HFFc6 (cell line): ENCODE results near the gene FRMD4A. TPM values are rescaled to one million over a fixed set of nuclear protein-coding genes. Genes with fewer than 3 reads are reported as not detected.
A peak's percentile ranks its signal among the peaks of the same experiment; 100 is the strongest.

Source experiments
- DNase-seq: peaks from one replicate; pipeline ENCODE4 v3.0.0-alpha.2; 2018
- H3K27ac Mint-ChIP-seq: 2 replicates; pipeline ENCODE4 v1.8.0; 2020; ENCODE audit warnings: mild to moderate bottlenecking, mixed read lengths
- H3K27me3 Mint-ChIP-seq: 2 replicates; pipeline ENCODE4 v1.8.0; 2021; ENCODE audit warnings: mild to moderate bottlenecking, moderate library complexity, mixed read lengths; ENCODE audit not compliant: insufficient read depth
- H3K36me3 Mint-ChIP-seq: 2 replicates; pipeline ENCODE4 v1.8.0; 2021; ENCODE audit warnings: low read depth, mixed read lengths
- H3K4me1 Mint-ChIP-seq: 2 replicates; pipeline ENCODE4 v1.8.0; 2020; ENCODE audit warnings: low read depth, mixed read lengths
- H3K4me3 Mint-ChIP-seq: 2 replicates; pipeline ENCODE4 v1.8.0; 2020; ENCODE audit warnings: mild to moderate bottlenecking, moderate library complexity, mixed read lengths
- H3K9me3 Mint-ChIP-seq: 2 replicates; pipeline ENCODE4 v1.8.0; 2020; ENCODE audit warnings: mild to moderate bottlenecking, mixed read lengths
- total RNA-seq, 6 experiments: library from RNA; stranded (reverse); fragmentation: NEBNext Ultra II Directional; extraction: Animal tissue kit (Norgen Biotek cat#: 25700); gene quantifications; 2 replicates in 1 of 6; 3 replicates in 5 of 6; pipeline ENCODE4 v1.2.3, GENCODE V29; 2021
- TF ChIP-seq, protein P1 (sequence below): fragments of 200-600 bp; sonication (generic); IDR thresholded peaks from 2 replicates; pipeline ENCODE4 v1.5.0; 2021; ENCODE audit warnings: antibody characterized with exemption, mild to moderate bottlenecking

The FRMD4A gene
- total RNA-seq, 6 experiments from 2014 or later, result 76.7 to 117 (median 92.3) TPM

DNA sequence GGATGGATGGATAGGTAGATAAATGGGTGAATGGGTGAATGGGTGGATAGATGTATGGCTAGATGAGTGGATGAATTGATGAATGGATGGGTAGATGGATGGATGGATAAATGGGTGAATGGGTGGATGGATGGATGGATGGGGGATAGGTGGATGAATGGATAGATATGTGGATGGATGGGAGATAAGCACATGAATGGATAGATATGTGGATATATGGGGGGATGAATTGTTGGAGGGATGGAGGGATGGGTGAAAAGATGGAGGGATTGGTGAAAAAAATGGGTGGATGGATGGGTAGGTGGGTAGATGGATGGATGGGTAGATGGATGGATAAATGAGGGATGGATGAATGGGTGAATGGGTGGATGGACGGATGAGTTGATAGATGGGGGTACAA lies 196.4 kb downstream of the FRMD4A start:
- H3K27ac Mint-ChIP-seq, result no peak overlapping the region
- TF ChIP-seq, protein P1, sequence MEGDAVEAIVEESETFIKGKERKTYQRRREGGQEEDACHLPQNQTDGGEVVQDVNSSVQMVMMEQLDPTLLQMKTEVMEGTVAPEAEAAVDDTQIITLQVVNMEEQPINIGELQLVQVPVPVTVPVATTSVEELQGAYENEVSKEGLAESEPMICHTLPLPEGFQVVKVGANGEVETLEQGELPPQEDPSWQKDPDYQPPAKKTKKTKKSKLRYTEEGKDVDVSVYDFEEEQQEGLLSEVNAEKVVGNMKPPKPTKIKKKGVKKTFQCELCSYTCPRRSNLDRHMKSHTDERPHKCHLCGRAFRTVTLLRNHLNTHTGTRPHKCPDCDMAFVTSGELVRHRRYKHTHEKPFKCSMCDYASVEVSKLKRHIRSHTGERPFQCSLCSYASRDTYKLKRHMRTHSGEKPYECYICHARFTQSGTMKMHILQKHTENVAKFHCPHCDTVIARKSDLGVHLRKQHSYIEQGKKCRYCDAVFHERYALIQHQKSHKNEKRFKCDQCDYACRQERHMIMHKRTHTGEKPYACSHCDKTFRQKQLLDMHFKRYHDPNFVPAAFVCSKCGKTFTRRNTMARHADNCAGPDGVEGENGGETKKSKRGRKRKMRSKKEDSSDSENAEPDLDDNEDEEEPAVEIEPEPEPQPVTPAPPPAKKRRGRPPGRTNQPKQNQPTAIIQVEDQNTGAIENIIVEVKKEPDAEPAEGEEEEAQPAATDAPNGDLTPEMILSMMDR, result no peak
- H3K9me3 Mint-ChIP-seq, result no peaks in the 10 kb centered on the region
- H3K36me3 Mint-ChIP-seq, result no peaks in the 10 kb centered on the region
- no peak for DNase-seq
- H3K4me1 Mint-ChIP-seq, result peaks cover 11% of the 10 kb centered on the region; the same call in 1 of the 2 replicates
- peaks cover 38% of the 10 kb centered on the region for H3K27me3 Mint-ChIP-seq
- H3K4me3 Mint-ChIP-seq, result no peak overlapping the region

DNA sequence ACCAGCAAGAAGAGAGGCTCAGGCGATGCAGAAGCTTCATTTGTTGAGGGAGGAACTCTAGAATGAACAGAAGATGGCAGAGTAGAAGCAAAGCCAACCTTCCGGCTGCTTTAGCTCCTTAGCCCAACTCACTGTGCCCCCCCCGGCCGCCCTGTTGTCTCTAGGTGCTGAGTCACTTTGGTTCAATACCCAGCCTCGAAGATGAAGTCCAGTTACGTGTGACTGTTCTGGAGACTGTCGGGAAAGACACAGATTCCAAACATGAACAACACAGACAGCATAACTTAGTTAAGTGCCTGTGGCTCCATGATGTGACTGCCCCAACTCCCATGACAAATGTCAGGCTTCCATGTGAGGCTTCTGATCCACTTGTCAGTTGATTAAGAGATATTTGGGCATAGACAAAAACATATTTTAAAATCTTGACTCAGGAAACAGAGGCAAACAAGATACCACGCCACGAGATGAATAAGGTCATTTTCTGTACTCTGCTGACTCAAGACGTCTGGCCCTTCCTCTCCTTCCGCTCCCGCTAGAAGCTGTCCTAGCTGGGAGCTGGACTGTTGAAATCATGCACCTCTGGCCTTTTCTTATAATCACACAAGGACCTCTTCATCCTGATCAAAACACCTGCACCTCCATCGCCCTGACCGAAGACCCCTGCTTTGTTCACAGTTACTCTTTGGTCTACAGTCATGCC lies 199.3 kb downstream of the FRMD4A start:
- Mint-ChIP-seq H3K4me3 (no peak overlapping the region), H3K27ac (no peak overlapping the region), H3K4me1 (peaks cover 19% of the 10 kb centered on the region), H3K27me3 (peaks cover 32% of the 10 kb centered on the region), H3K36me3 (peaks cover 14% of the 10 kb centered on the region), H3K9me3 (peaks cover 15% of the 10 kb centered on the region)
- TF ChIP-seq, protein P1, result no peak
- DNase-seq, result no peak

DNA sequence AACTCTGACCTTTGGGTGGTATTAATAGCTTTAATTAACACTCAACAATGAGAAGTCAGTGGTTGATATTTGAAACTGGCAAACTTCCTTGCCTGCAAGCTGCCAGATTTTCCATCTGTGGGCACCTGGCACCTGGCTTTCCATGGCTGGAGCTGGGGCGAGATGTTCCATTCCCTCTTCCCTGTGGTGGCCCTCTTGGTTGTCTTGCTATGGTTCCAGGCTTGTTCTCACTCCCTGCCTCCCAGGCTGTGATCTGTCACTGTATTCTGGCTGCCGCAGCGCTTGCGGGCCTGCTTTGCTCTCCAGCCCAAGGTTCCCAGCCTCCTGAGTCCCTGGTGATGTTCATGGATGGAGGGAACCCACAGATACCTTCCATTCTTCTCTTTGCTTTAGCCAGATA lies 201.0 kb downstream of the FRMD4A start:
- Mint-ChIP-seq H3K27me3 (peaks cover 36% of the 10 kb centered on the region), H3K4me1 (peaks cover 28% of the 10 kb centered on the region), H3K4me3 (no peak overlapping the region), H3K36me3 (peaks cover 14% of the 10 kb centered on the region), H3K27ac (no peak overlapping the region), H3K9me3 (peaks cover 15% of the 10 kb centered on the region)
- DNase-seq, result no peak
- TF ChIP-seq, protein P1, result no peak

DNA sequence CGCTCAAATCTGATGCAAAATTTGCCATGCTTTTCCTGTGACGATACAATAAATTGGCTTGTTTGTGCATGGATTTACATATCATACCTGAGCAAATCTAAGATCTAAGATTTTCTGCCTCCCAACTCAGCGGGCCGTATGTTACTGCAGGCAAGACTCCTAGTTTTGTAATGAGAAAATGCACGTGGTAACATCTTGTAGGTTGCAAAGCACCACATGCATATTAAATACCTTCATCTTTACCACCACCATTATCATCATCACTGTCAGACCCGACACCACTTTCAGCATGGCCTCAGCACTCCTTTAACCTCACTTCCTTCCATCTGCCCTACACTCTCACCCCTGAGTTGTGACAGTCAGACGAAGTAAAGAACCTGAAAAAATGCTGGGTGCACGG lies 202.2 kb downstream of the FRMD4A start:
- Mint-ChIP-seq H3K36me3 (peaks cover 14% of the 10 kb centered on the region), H3K27me3 (peaks cover 34% of the 10 kb centered on the region), H3K4me1 (peaks cover 28% of the 10 kb centered on the region), H3K9me3 (peaks cover 15% of the 10 kb centered on the region), H3K4me3 (no peak overlapping the region), H3K27ac (no peak overlapping the region)
- TF ChIP-seq, protein P1, result no peak
- no peak for DNase-seq

DNA sequence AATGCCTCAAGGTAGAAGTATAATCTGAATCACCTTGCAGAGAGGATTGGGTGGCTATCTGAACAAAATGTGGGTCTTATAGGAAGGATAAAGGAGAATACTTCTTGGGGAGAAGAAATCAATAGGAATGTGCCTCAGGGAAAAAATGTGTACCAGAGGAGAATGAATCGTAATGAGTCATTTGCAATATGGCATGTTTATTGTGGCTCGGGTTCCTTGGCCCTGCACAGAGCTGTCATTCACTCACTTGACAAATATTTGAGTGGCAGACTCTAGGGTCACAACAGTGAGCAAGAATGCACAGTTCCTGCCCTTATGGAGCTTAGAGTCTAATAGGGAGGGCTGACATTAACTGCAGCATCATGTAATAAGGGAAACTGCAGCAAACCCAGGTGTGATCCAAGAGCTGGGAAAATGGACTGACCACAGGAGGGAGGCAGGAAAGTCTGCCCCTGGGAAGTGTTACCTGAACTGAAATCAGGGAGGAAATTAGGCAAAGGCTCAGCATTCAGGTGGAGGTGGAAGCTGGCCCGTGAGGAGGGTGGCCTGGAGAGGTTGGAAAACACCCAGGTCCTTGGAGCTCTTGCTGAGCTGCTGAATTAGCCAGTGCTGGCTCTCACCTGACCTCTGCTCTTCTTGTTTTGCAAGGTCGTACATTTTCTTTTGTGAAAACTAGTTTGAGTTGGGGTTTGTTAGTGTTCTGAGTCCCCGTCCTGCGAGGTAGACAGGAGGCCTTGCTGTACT lies 203.9 kb downstream of the FRMD4A start:
- DNase-seq, result peak; percentile 44
- TF ChIP-seq, protein P1, result no peak
- Mint-ChIP-seq H3K4me1 (peaks cover 28% of the 10 kb centered on the region), H3K36me3 (peaks cover 14% of the 10 kb centered on the region), H3K4me3 (no peak overlapping the region), H3K27me3 (peaks cover 30% of the 10 kb centered on the region), H3K9me3 (peaks cover 15% of the 10 kb centered on the region), H3K27ac (no peak overlapping the region)
